ENCODE data around the gene APOL6.

APOL6 gene

GRCh38 chr22:35657571-35658312, 9.5 kb downstream of the APOL6 start:
- Histone ChIP-seq H3K4me2 (ENCODE audit: low read length) (no peak overlapping the region), H3K27me3 (ENCODE audit: control insufficient read depth, insufficient read depth, low read length) (no peaks in the 10 kb centered on the region), H3K9ac (no peak overlapping the region), H3K27ac (no peak overlapping the region), H3K4me1 (no peaks in the 10 kb centered on the region), H3K36me3 (ENCODE audit: control insufficient read depth, insufficient read depth, low read length) (no peaks in the 10 kb centered on the region), H3K9me3 (ENCODE audit: control insufficient read depth, low read length) (no peaks in the 10 kb centered on the region), H3K4me3 (ENCODE audit: low read depth, low read length) (no peak overlapping the region), H3K79me2 (no peaks in the 10 kb centered on the region), H2AFZ (no peak overlapping the region)
- no peak for TF ChIP-seq CTCF (IDR thresholded peaks at IDR 0.05)

DNA sequence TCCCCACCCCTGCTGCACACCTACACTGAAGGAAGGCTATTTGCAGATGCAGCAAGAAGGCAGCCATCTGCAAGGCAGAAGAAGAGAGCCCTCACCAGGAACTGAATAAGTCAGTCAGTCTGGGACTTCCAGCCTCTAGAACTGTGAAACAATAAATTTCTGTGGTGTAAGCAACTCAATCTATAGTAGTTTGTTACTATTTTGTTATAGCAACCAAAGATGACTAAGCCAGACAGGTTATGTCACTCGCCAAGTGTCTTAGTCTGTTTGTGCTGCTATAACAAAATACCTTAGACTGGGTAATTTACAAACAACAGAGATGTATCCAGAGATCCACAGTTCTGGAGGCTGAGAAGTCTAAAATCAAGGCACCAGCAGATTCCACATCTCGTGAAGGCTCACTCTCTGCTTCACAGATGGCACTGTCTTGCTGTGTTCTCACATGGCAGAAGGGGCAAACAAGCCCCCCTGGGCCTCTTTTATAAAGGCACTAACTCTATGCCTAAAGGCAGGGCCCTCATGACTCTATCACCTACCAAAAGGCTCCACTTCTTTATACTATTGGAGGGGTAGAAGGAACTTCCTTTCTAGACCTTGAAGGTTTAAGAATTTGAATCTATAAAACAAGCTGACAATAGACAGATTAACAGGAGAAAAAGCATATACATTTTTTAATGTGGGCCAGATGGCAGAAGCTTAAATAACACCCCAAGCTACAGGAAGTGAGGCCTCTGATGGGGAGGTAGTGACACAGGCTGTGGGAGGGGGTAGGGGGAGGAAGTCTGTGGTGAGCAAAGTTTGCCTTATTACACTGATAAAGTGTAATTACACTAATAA, 12.3 kb downstream of the APOL6 start:
- no peak for TF ChIP-seq CTCF (IDR thresholded peaks at IDR 0.05)
- Histone ChIP-seq H3K79me2 (no peaks in the 10 kb centered on the region), H3K4me2 (ENCODE audit: low read length) (no peak overlapping the region), H3K4me1 (no peaks in the 10 kb centered on the region), H3K4me3 (ENCODE audit: low read depth, low read length) (no peak overlapping the region), H3K36me3 (ENCODE audit: control insufficient read depth, insufficient read depth, low read length) (no peaks in the 10 kb centered on the region), H3K27ac (no peak overlapping the region), H2AFZ (no peak overlapping the region), H3K27me3 (ENCODE audit: control insufficient read depth, insufficient read depth, low read length) (no peaks in the 10 kb centered on the region), H3K9ac (no peak overlapping the region), H3K9me3 (ENCODE audit: control insufficient read depth, low read length) (no peaks in the 10 kb centered on the region)

- TF ChIP-seq CTCF (IDR thresholded peaks at IDR 0.05): no peak
- Histone ChIP-seq H3K4me3 (ENCODE audit: low read depth, low read length) (no peak overlapping the region), H3K9me3 (ENCODE audit: control insufficient read depth, low read length) (no peaks in the 10 kb centered on the region), H3K27me3 (ENCODE audit: control insufficient read depth, insufficient read depth, low read length) (no peaks in the 10 kb centered on the region), H3K36me3 (ENCODE audit: control insufficient read depth, insufficient read depth, low read length) (no peaks in the 10 kb centered on the region), H3K4me2 (ENCODE audit: low read length) (no peak overlapping the region), H3K9ac (no peak overlapping the region), H3K79me2 (no peaks in the 10 kb centered on the region), H3K4me1 (no peaks in the 10 kb centered on the region), H2AFZ (no peak overlapping the region), H3K27ac (no peak overlapping the region)
Measured at GRCh38 chr22:35661464-35661863, 13.2 kb downstream of the APOL6 start.

- Histone ChIP-seq H3K27ac (no peak overlapping the region), H3K4me3 (ENCODE audit: low read depth, low read length) (no peak overlapping the region), H3K9me3 (ENCODE audit: control insufficient read depth, low read length) (no peaks in the 10 kb centered on the region), H3K9ac (no peak overlapping the region), H3K79me2 (no peaks in the 10 kb centered on the region), H3K4me2 (ENCODE audit: low read length) (no peak overlapping the region), H2AFZ (no peak overlapping the region), H3K27me3 (ENCODE audit: control insufficient read depth, insufficient read depth, low read length) (no peaks in the 10 kb centered on the region), H3K4me1 (no peaks in the 10 kb centered on the region), H3K36me3 (ENCODE audit: control insufficient read depth, insufficient read depth, low read length) (no peaks in the 10 kb centered on the region)
- no peak for TF ChIP-seq CTCF (IDR thresholded peaks at IDR 0.05)
Measured at GRCh38 chr22:35662914-35663313, 14.7 kb downstream of the APOL6 start.

All from parathyroid adenoma (tissue), 2 donors.